Measurements from ENCODE around the gene ASIC2.

ASIC2 gene

GRCh38 chr17:33151565-33151964 is 141.5 kb downstream of the ASIC2 start:
- no peak for DNase-seq

- DNase-seq, result no peak
Measured at GRCh38 chr17:33145941-33146340, 147.2 kb downstream of the ASIC2 start.

GRCh38 chr17:33144837-33145236 is 148.3 kb downstream of the ASIC2 start:
- no peak for DNase-seq

GRCh38 chr17:33142705-33143299 is 150.3 kb downstream of the ASIC2 start:
- no peak for DNase-seq

- DNase-seq, result no peak
Measured at GRCh38 chr17:33140413-33141099, 152.5 kb downstream of the ASIC2 start.

- no peak for DNase-seq
Measured at GRCh38 chr17:33138627-33139026, 154.5 kb downstream of the ASIC2 start.

GRCh38 chr17:33137426-33137825 is 155.7 kb downstream of the ASIC2 start:
- no peak for DNase-seq

- DNase-seq, result no peak
Measured at GRCh38 chr17:33135691-33136090, 157.4 kb downstream of the ASIC2 start.

GRCh38 chr17:33131620-33132019 is 161.5 kb downstream of the ASIC2 start:
- no peak for DNase-seq

- DNase-seq, result no peak
Measured at GRCh38 chr17:33127706-33128105, 165.4 kb downstream of the ASIC2 start.

GRCh38 chr17:33126086-33126485 is 167.0 kb downstream of the ASIC2 start:
- DNase-seq, result no peak

- DNase-seq, result no peak
Measured at GRCh38 chr17:33125552-33125950, 167.5 kb downstream of the ASIC2 start.

GRCh38 chr17:33124871-33125551 is 168.1 kb downstream of the ASIC2 start:
- no peak for DNase-seq

- no peak for DNase-seq
Measured at GRCh38 chr17:33124185-33124584, 168.9 kb downstream of the ASIC2 start.

- no peak for DNase-seq
Measured at GRCh38 chr17:33121756-33122155, 171.3 kb downstream of the ASIC2 start.

- DNase-seq, result no peak
Measured at GRCh38 chr17:33121272-33121671, 171.8 kb downstream of the ASIC2 start.

GRCh38 chr17:33120103-33120502 is 173.0 kb downstream of the ASIC2 start:
- DNase-seq, result no peak

GRCh38 chr17:33118391-33119075 is 174.6 kb downstream of the ASIC2 start:
- DNase-seq, result no peak

GRCh38 chr17:33116021-33116551 is 177.0 kb downstream of the ASIC2 start:
- DNase-seq, result no peak

GRCh38 chr17:33115366-33115765 is 177.7 kb downstream of the ASIC2 start:
- DNase-seq, result no peak

GRCh38 chr17:33113991-33114370 is 179.1 kb downstream of the ASIC2 start:
- DNase-seq, result no peak

GRCh38 chr17:33113276-33113990 is 179.7 kb downstream of the ASIC2 start:
- no peak for DNase-seq

GRCh38 chr17:33112763-33113162 is 180.3 kb downstream of the ASIC2 start:
- no peak for DNase-seq

Measured in activated CD4-positive, alpha-beta T cell treated with anti-CD3 and anti-CD28 coated beads, Interleukin-2, amount 50 U/mL, for 1 hour (primary cell).